SK-N-SH treated with all-trans-retinoic acid at 6 μM for 48 hours (cell line): ENCODE results near the gene TRNP1.

Experiments
- ATAC-seq: fragments of 200-7000 bp; cut with Tn5 transposase; 3 replicates; pipeline ENCODE4 v1.9.1; 2020; ENCODE audit warnings: mild to moderate bottlenecking, moderate library complexity
- ARNTL ChIP-seq: fragments of 450-650 bp; formaldehyde crosslinking; IDR thresholded peaks from 2 replicates; pipeline ENCODE4 v1.5.0; 2020; ENCODE audit warnings: low read depth, mild to moderate bottlenecking, moderate library complexity, borderline replicate concordance
- BACH2 ChIP-seq: fragments of 250-450 bp; sonication (Bioruptor Pico); IDR thresholded peaks from 2 replicates; pipeline ENCODE4 v1.9.0; 2021; ENCODE audit warnings: mild to moderate bottlenecking, borderline replicate concordance
- CSDC2 ChIP-seq: fragments of 250-450 bp; sonication (Bioruptor Pico); IDR thresholded peaks from 2 replicates; pipeline ENCODE4 v1.5.0; 2020; ENCODE audit warnings: mild to moderate bottlenecking, moderate library complexity
- CSRNP3 ChIP-seq: fragments of 250-450 bp; sonication (Bioruptor Pico); IDR thresholded peaks from 2 replicates; pipeline ENCODE4 v1.5.1; 2021; ENCODE audit warnings: mild to moderate bottlenecking, moderate library complexity
- ESRRG ChIP-seq: fragments of 250-450 bp; sonication (Bioruptor Pico); IDR thresholded peaks from 2 replicates; pipeline ENCODE4 v1.6.1; 2021; ENCODE audit warnings: mild to moderate bottlenecking
- GLIS3 ChIP-seq: fragments of 250-450 bp; sonication (Bioruptor Pico); IDR thresholded peaks from 2 replicates; pipeline ENCODE4 v1.5.0; 2020; ENCODE audit warnings: mild to moderate bottlenecking, moderate library complexity
- ISL1 ChIP-seq: fragments of 250-450 bp; sonication (Bioruptor Pico); IDR thresholded peaks from 2 replicates; pipeline ENCODE4 v2.1.2; 2022; ENCODE audit warnings: mild to moderate bottlenecking, moderate library complexity
- OSR1 ChIP-seq: fragments of 250-450 bp; sonication (Bioruptor Pico); IDR thresholded peaks from 2 replicates; pipeline ENCODE4 v1.8.0; 2022; ENCODE audit warnings: moderate library complexity, mild to moderate bottlenecking, inconsistent platforms
- POU6F1 ChIP-seq: fragments of 250-450 bp; sonication (Bioruptor Pico); IDR thresholded peaks from 2 replicates; pipeline ENCODE4 v1.8.0; 2021; ENCODE audit warnings: low read depth, mild to moderate bottlenecking, moderate library complexity, borderline replicate concordance
- PPARA ChIP-seq: fragments of 250-450 bp; sonication (Bioruptor Pico); IDR thresholded peaks from 2 replicates; pipeline ENCODE4 v1.5.0; 2020; ENCODE audit warnings: mild to moderate bottlenecking, borderline replicate concordance
- RARB ChIP-seq: fragments of 250-450 bp; sonication (Bioruptor Pico); IDR thresholded peaks from 2 replicates; pipeline ENCODE4 v1.8.0; 2021; ENCODE audit warnings: mild to moderate bottlenecking, moderate library complexity
- SNAI2 ChIP-seq: fragments of 250-450 bp; sonication (Bioruptor Pico); IDR thresholded peaks from 2 replicates; pipeline ENCODE4 v1.5.0; 2020; ENCODE audit warnings: mild to moderate bottlenecking, moderate library complexity
- TCF4 ChIP-seq: fragments of 250-450 bp; sonication (Bioruptor Pico); IDR thresholded peaks from 2 replicates; pipeline ENCODE4 v1.8.0; 2021; ENCODE audit warnings: mild to moderate bottlenecking, moderate library complexity, borderline replicate concordance
- ZC3H10 ChIP-seq: fragments of 250-450 bp; sonication (Bioruptor Pico); IDR thresholded peaks from 2 replicates; pipeline ENCODE4 v1.5.1; 2021; ENCODE audit warnings: mild to moderate bottlenecking, moderate library complexity
- ZFP3 ChIP-seq: fragments of 250-450 bp; sonication (Bioruptor Pico); IDR thresholded peaks from 2 replicates; pipeline ENCODE4 v1.5.0; 2020; ENCODE audit warnings: mild to moderate bottlenecking, moderate library complexity
- ZFP30 ChIP-seq: fragments of 450-650 bp; formaldehyde crosslinking; IDR thresholded peaks from 2 replicates; pipeline ENCODE4 v1.5.0; 2022; ENCODE audit warnings: mild to moderate bottlenecking, moderate library complexity
- ZNF565 ChIP-seq: fragments of 450-650 bp; formaldehyde crosslinking; conservative IDR thresholded peaks from 2 replicates; pipeline ENCODE4 v1.5.0; 2020; ENCODE audit warnings: low read depth, mild to moderate bottlenecking, moderate library complexity
- ZNF70 ChIP-seq: fragments of 450-650 bp; formaldehyde crosslinking; IDR thresholded peaks from 2 replicates; pipeline ENCODE4 v1.5.0; 2020; ENCODE audit warnings: mild to moderate bottlenecking, moderate library complexity
- ZNF8 ChIP-seq: fragments of 450-650 bp; formaldehyde crosslinking; IDR thresholded peaks from 2 replicates; pipeline ENCODE4 v1.5.0; 2020; ENCODE audit warnings: mild to moderate bottlenecking, moderate library complexity
- TF ChIP-seq, protein P1 (sequence below): fragments of 250-450 bp; sonication (Bioruptor Pico); IDR thresholded peaks from 2 replicates; pipeline ENCODE4 v1.5.1; 2020; ENCODE audit warnings: low read depth, mild to moderate bottlenecking, moderate library complexity
- TF ChIP-seq, protein P2 (sequence below): fragments of 250-450 bp; sonication (Bioruptor Pico); IDR thresholded peaks from 2 replicates; pipeline ENCODE4 v1.8.0; 2020; ENCODE audit warnings: mild to moderate bottlenecking, moderate library complexity, borderline replicate concordance

Gene TRNP1

DNA sequence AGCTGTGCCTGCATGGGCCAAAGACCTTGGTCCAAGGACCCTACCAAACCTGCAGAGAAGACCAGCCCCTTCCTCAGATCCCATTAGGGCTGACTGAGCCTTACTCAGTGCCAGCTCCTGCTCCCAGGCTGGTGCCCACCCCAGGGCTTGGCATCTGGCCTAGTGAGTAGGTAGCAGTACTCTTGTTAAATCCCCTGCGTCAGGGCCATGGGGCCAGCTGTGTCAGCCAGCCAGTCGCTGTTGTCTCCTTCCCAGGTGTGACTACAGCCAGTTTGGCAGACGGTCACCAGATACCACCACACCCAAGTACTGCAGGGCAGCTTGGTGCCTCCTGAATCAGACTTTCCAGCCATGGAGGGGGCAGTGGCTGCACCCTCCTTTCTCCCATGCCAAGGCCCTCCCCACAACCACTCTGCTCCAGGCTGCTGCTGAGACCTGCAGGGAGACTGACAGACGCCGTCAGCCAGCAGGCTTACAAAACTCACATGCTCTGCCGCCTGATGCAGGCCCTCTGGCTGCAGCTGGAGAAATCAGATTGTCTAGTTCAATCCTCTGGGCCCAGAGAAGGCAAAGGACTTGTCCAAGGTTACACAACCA is 16.2 kb downstream of the TRNP1 start:
- no peak for ATAC-seq
- TF ChIP-seq ISL1 (CRISPR knock-in tag) = no peak
- no peak for TF ChIP-seq ZNF8
- no peak for TF ChIP-seq ESRRG (CRISPR knock-in tag)

DNA sequence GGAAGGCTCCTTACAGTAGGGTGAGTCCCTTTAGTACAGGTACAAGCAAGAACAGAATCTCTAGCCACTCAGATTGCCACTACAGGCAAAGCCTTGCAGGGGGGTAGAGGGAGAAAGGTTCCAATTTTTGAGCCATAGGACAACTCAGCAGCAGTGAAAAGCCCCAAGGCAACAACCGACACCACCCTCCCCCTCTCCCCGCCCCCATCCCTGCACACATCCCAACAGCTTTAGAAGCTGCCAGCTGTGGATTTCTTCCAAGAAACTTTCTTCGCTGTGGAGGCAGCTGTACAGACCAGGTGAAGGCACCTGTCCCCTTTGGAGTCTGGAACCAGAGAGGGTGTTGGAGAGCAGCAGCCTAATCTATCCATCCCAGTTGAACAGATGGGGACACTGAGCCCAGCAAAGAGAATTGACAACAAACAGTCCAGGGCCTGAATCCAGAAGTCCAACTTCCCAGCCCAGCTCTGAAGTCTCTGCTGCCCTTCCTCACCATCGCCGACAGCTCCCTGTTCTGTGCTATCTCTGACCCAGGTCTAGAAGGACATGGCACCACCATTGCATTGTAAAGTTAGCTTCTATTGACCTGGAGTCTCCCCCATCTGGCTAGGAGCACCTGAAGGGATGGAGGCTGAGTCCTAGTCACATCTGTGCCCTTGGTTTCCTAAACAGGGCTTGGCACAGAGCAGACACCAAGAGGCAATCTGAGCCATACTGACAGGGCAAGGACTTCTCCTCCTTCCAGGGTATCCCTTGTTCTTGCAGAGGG is 16.9 kb downstream of the TRNP1 start:
- peak; percentile 4 for ATAC-seq
- no peak for TF ChIP-seq ISL1 (CRISPR knock-in tag)
- TF ChIP-seq OSR1 = no peak
- no peak for TF ChIP-seq RARB (CRISPR knock-in tag)
- no peak for TF ChIP-seq BACH2 (CRISPR knock-in tag)
- no peak for TF ChIP-seq POU6F1 (CRISPR knock-in tag)
- TF ChIP-seq ZNF70 (CRISPR knock-in tag) = no peak
- no peak for TF ChIP-seq ZFP3
- TF ChIP-seq, protein P1, sequence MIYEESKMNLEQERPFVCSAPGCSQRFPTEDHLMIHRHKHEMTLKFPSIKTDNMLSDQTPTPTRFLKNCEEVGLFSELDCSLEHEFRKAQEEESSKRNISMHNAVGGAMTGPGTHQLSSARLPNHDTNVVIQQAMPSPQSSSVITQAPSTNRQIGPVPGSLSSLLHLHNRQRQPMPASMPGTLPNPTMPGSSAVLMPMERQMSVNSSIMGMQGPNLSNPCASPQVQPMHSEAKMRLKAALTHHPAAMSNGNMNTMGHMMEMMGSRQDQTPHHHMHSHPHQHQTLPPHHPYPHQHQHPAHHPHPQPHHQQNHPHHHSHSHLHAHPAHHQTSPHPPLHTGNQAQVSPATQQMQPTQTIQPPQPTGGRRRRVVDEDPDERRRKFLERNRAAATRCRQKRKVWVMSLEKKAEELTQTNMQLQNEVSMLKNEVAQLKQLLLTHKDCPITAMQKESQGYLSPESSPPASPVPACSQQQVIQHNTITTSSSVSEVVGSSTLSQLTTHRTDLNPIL (CRISPR knock-in tag) = no peak
- TF ChIP-seq TCF4 = no peak
- TF ChIP-seq PPARA = no peak
- TF ChIP-seq ZNF565 = no peak
- TF ChIP-seq ESRRG (CRISPR knock-in tag) = no peak
- no peak for TF ChIP-seq SNAI2 (CRISPR knock-in tag)
- TF ChIP-seq ZNF8 = no peak
- no peak for TF ChIP-seq ZC3H10 (CRISPR knock-in tag)
- TF ChIP-seq GLIS3 (CRISPR knock-in tag) = no peak
- no peak for TF ChIP-seq ZFP30 (CRISPR knock-in tag)
- no peak for TF ChIP-seq ARNTL (CRISPR knock-in tag)
- no peak for TF ChIP-seq CSRNP3 (CRISPR knock-in tag)

GRCh38 chr1:27011058-27011764 is 17.7 kb downstream of the TRNP1 start:
- TF ChIP-seq ZNF70 (CRISPR knock-in tag) (no peak), CSRNP3 (CRISPR knock-in tag) (no peak), POU6F1 (CRISPR knock-in tag) (no peak), CSDC2 (CRISPR knock-in tag) (no peak), TCF4 (no peak), ISL1 (CRISPR knock-in tag) (no peak), ARNTL (CRISPR knock-in tag) (no peak), PPARA (no peak), ESRRG (CRISPR knock-in tag) (no peak), ZNF8 (peak; percentile 58; the same call in 1 of the 2 replicates), RARB (CRISPR knock-in tag) (no peak), OSR1 (no peak), ZC3H10 (CRISPR knock-in tag) (no peak)
- TF ChIP-seq, protein P2, sequence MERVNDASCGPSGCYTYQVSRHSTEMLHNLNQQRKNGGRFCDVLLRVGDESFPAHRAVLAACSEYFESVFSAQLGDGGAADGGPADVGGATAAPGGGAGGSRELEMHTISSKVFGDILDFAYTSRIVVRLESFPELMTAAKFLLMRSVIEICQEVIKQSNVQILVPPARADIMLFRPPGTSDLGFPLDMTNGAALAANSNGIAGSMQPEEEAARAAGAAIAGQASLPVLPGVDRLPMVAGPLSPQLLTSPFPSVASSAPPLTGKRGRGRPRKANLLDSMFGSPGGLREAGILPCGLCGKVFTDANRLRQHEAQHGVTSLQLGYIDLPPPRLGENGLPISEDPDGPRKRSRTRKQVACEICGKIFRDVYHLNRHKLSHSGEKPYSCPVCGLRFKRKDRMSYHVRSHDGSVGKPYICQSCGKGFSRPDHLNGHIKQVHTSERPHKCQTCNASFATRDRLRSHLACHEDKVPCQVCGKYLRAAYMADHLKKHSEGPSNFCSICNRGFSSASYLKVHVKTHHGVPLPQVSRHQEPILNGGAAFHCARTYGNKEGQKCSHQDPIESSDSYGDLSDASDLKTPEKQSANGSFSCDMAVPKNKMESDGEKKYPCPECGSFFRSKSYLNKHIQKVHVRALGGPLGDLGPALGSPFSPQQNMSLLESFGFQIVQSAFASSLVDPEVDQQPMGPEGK = peak; percentile 50; the same call in 1 of the 2 replicates
- ATAC-seq = peak; percentile 54
